ENCODE results near the gene LAPTM5. TPM values are rescaled to one million over a fixed set of nuclear protein-coding genes. Genes with fewer than 3 reads are reported as not detected.
"Not testable (repeated sequence)": the region's sequence is repeated elsewhere in the genome, so short reads cannot be mapped to it uniquely, and the experiment has no call there.

Gene LAPTM5
- total RNA-seq, 2 experiments from 2014 or later, result 474 to 485 TPM

DNA sequence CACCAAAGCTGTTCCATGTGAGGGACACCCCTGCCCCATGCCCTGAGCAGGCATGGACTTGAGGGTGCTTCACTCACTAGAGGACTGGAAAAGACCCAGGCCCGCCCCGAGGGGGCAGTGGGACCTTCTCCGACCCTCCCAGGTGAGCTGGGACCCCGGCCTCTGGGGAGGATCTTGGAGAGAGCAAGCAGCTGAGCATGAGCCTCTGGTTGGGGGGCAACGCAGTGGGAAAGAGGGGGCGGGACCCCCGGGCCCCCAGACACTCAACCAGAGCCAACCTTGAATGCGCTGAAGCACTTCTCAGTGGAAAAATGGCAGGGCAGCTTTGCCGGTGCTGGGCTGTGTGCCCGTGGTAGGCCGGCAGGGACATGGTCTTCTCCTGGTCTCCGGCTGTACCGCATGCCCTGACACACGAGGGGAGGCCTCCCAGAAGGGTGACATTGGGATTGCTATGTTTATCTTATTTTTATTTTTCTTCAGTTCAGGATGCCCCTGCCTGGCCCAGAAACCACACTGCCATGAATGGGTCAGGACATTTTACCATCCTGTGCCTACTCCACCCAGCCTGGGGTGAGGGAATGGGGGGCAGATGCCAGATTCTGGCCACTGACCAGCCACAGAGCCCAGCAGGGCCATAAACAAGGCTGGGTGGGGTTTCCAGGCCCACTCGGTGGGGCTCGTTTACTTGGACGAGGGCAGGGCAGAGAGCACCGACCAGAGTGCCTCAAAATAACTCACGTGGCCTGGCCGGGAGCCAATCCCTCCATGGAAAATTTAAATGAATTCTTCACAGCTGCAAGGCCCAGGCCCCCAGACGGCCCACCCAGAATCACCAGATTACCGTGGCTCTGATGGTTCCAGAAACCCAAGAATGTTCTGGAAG is 17.2 kb upstream of the LAPTM5 start:
- Mint-ChIP-seq H3K4me3 (no peak overlapping the region), H3K27ac (no peak overlapping the region), H3K4me1 (peaks cover 13% of the 10 kb centered on the region), H3K9me3 (no peaks in the 10 kb centered on the region), H3K27me3 (peaks cover 5% of the 10 kb centered on the region), H3K36me3 (no peaks in the 10 kb centered on the region)
- ATAC-seq (ENCODE audit: low read depth) (no peak), DNase-seq (no peak)
- POLR2A ChIA-PET, result interaction anchor here (1.5 kb wide), 1 partner anchor 20 kb away, joined by 5 read pairs; no protein-coding TSS in a partner anchor

DNA sequence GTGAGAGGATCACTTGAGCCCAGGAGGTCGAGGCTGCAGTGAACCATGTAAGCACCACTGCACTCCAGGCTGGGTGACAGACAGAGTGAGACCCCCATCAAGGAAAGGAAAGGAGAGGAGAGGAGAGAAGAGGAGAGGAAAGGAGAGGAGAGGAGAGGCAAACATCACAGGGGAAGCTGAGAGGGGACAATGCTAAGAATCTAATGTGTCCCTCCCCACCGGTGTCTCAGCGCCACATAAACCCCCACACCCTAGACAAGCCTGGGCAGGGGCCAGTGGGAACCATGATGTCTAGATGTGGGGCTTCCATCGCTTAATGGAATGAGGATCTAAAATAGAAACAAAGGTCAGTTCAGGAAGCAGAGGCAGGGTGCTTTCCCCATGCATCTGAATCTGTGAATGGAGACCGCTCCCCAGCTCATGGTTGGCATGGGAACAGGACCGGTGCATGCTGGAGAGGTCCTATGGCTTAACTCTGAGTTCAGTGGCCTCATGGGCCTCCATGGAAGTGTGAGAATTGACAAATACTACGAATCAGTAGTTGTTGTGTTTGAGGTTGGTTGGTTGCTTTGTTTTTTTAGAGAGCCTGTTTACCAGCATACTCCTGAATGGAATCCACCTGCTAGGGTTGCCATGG is 16.3 kb upstream of the LAPTM5 start:
- POLR2A ChIA-PET, result interaction anchor here (1.5 kb wide), 1 partner anchor 19 kb away, joined by 5 read pairs; no protein-coding TSS in a partner anchor
- Mint-ChIP-seq H3K27ac (no peak overlapping the region), H3K36me3 (no peaks in the 10 kb centered on the region), H3K4me1 (peaks cover 7% of the 10 kb centered on the region), H3K27me3 (peaks cover 5% of the 10 kb centered on the region), H3K9me3 (no peaks in the 10 kb centered on the region), H3K4me3 (no peak overlapping the region)
- ATAC-seq (ENCODE audit: low read depth) (no peak), DNase-seq (no peak)

DNA sequence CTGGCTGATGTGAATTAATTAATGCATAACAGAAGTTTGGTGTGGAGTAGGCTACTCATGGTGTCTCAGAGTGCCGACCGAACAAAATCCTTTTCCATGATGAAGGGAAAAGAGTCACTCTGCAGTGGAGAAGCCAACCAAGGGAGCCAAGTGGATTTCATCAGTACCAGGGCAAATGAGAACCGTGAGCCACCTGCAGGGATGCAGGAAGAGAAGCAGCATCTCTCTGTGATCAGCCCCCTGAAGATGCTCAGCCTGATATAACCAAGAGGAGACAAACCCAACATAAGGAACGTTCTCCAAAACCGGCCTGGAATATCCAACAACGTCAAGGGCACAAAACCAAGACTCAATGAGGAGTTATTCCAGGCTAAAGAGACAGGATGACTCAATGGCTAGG is 13.4 kb upstream of the LAPTM5 start:
- H3K27ac Mint-ChIP-seq, result no peak overlapping the region
- no peak overlapping the region for H3K4me3 Mint-ChIP-seq
- peaks cover 2% of the 10 kb centered on the region for H3K27me3 Mint-ChIP-seq

DNA sequence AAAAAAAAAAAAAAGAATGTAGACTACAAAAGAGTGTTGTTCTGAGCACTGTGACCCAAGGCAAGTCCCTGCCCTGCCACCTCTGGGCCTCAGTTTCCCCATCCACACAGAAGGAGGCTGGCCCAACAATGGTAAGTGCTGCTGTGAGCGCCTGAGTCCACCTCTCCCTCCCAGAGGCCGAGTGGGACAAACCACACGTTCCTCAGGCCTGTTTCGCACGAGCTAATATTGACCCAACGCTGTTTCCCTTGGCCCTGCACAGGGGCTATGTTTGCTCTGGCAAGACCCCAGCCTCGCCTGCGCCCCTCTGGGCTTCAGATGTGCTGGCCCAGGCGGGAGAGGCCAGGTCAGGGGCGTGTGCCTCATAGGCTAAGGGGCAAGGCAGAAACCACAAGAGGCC is 12.6 kb upstream of the LAPTM5 start:
- Mint-ChIP-seq H3K27me3 (peaks cover 2% of the 10 kb centered on the region), H3K9me3 (no peaks in the 10 kb centered on the region), H3K27ac (no peak overlapping the region), H3K4me3 (no peak overlapping the region), H3K36me3 (no peaks in the 10 kb centered on the region), H3K4me1 (peaks cover 15% of the 10 kb centered on the region)
- POLR2A ChIA-PET, result interaction anchor here (0.6 kb wide), 1 partner anchor 1537 kb away, joined by 4 read pairs; no protein-coding TSS in a partner anchor
- ATAC-seq (ENCODE audit: low read depth), result no peak
- no peak for DNase-seq

More for the DNA sequence above, 13.4 kb upstream of the LAPTM5 start:
- Mint-ChIP-seq H3K4me1 (peaks cover 10% of the 10 kb centered on the region), H3K36me3 (no peaks in the 10 kb centered on the region), H3K9me3 (no peaks in the 10 kb centered on the region)
- POLR2A ChIA-PET, result no interaction called here
- ATAC-seq (ENCODE audit: low read depth) (no peak), DNase-seq (no peak)

GRCh38 chr1:30768830-30769718 is 11.5 kb upstream of the LAPTM5 start:
- no peaks in the 10 kb centered on the region for H3K36me3 Mint-ChIP-seq
- no peak overlapping the region for H3K4me3 Mint-ChIP-seq
- H3K4me1 Mint-ChIP-seq, result peaks cover 15% of the 10 kb centered on the region
- DNase-seq (no peak), ATAC-seq (ENCODE audit: low read depth) (no peak)
- no peaks in the 10 kb centered on the region for H3K9me3 Mint-ChIP-seq
- POLR2A ChIA-PET, result interaction anchor here (0.7 kb wide), 1 partner anchor 25 kb away, joined by 4 read pairs; no protein-coding TSS in a partner anchor
- H3K27me3 Mint-ChIP-seq, result peaks cover 2% of the 10 kb centered on the region
- H3K27ac Mint-ChIP-seq, result no peak overlapping the region

DNA sequence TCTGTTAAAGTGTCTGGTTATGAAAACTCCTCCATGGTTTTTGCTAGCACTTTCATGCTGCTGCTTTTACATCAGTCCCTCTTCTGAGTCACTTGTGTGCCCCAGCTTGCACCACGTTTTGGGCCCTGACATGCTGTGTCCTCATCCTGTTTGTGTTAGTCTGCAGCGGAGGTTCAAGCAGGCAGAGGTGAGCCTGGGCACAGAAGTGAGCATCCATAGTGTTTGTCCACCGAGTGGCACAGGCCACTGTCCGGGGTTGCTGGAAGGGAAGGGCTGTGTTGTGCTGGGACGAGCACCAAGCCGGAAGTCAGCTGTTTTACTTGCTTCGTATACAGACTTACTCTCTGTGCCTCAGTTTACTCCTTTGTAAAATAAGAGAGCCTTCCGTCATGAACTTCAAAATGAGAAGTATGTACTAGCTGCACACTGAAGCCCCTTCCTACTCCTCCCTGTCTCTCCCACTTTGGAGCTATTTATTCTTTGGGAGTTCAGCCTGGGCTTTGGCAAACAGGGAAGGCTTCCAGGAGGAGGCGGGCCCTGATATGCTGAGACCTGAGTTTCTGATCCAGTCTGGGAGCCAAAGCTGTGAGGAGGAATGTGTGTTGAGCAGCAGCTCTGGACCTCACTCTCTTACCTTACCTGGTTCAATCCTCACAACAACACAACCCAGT is 10.7 kb upstream of the LAPTM5 start:
- no peak overlapping the region for H3K4me3 Mint-ChIP-seq
- peaks cover 15% of the 10 kb centered on the region for H3K4me1 Mint-ChIP-seq
- H3K36me3 Mint-ChIP-seq, result no peaks in the 10 kb centered on the region
- H3K27ac Mint-ChIP-seq, result no peak overlapping the region
- DNase-seq (no peak), ATAC-seq (ENCODE audit: low read depth) (peak; percentile 33)
- no peaks in the 10 kb centered on the region for H3K9me3 Mint-ChIP-seq
- POLR2A ChIA-PET, result interaction anchor here (0.7 kb wide), 1 partner anchor 24 kb away, joined by 4 read pairs; no protein-coding TSS in a partner anchor
- peaks cover 2% of the 10 kb centered on the region for H3K27me3 Mint-ChIP-seq

DNA sequence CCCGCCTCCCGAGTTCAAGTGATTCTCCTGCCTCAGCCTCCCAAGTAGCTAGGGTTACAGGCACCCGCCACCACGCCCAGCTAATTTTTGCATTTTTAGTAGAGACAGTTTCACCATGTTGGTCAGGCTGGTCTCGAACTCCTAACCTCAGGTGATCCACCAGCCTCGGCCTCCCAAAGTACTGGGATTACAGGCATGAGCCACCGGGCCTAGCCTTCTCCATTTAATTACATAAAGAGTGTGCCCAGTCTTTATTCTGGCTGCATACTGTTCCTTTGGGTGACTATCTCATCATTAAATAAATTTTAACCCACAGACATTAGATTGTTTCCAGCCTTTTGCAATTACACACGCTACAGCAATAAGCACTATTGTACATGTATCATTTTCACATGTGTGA is 9.4 kb upstream of the LAPTM5 start:
- not testable (repeated sequence) for H3K4me3 Mint-ChIP-seq; H3K9me3 Mint-ChIP-seq; H3K36me3 Mint-ChIP-seq; H3K27me3 Mint-ChIP-seq; H3K27ac Mint-ChIP-seq; ATAC-seq (ENCODE audit: low read depth); DNase-seq
- H3K4me1 Mint-ChIP-seq, result peaks cover 19% of the 10 kb centered on the region
- POLR2A ChIA-PET, result interaction anchor here (1.3 kb wide), 1 partner anchor 49 kb away, joined by 3 read pairs; no protein-coding TSS in a partner anchor

DNA sequence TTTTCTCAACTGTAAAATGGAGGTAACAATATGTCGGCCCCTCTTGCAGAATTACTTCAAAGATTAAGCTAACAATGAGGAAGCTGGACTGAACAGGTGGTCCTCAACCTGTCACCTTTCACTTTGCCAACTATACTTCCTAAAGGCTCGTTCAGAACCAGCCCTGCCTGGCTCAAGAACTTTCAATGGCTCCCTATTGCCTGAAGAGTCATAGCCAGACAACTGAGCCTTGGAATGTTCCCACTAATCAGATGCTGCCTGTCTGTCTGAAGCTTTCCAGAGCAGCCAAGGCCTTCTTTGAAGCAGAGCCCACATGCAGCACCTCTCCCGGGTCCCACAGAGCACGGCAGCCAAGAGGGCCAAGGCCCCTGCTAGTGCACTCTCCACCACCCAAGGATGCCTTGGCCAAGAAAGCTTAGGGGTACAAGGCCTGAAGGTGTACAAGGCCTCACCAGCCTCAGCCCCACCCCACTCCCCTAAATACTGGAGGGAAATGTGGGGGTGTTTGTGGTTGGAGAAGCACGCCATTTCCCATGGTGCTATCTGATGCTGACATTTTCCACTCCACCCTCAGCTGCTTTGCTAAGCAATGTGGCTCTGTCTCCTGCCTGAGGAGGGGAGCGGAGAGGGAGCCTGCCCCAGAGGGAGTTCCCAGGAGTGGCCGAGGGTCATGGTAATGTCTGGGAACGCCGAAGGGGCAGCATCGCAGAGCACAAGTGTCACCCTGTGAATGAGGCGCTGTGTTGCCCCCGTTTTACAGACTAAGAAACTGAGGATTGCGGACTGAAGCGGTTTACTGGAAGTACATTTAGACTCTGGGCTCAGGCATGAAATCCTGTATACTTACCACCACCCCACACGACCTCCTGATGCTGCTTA is 8.2 kb upstream of the LAPTM5 start:
- ATAC-seq (ENCODE audit: low read depth) (peak; percentile 23), DNase-seq (no peak)
- H3K4me3 Mint-ChIP-seq, result no peak overlapping the region
- peak overlapping the region; percentile 54 for H3K27ac Mint-ChIP-seq
- H3K4me1 Mint-ChIP-seq, result peaks cover 27% of the 10 kb centered on the region
- peaks cover 2% of the 10 kb centered on the region for H3K27me3 Mint-ChIP-seq
- no peaks in the 10 kb centered on the region for H3K9me3 Mint-ChIP-seq
- POLR2A ChIA-PET, result interaction anchor here (1.1 to 1.3 kb wide), 3 partner anchors 17 to 47 kb away, joined by 3 to 4 read pairs (median 3); no protein-coding TSS in a partner anchor
- H3K36me3 Mint-ChIP-seq, result no peaks in the 10 kb centered on the region

- DNase-seq (no peak), ATAC-seq (ENCODE audit: low read depth) (no peak)
- peaks cover 34% of the 10 kb centered on the region for H3K4me1 Mint-ChIP-seq
- H3K27me3 Mint-ChIP-seq, result no peaks in the 10 kb centered on the region
- no peak overlapping the region for H3K4me3 Mint-ChIP-seq
- peak overlapping the region; percentile 25 for H3K27ac Mint-ChIP-seq
- POLR2A ChIA-PET, result interaction anchor here (1.1 to 1.3 kb wide), 2 partner anchors 16 to 35 kb away, joined by 3 to 4 read pairs; no protein-coding TSS in a partner anchor
- H3K9me3 Mint-ChIP-seq, result no peaks in the 10 kb centered on the region
- H3K36me3 Mint-ChIP-seq, result no peaks in the 10 kb centered on the region
Observed at GRCh38 chr1:30764939-30765555, 7.5 kb upstream of the LAPTM5 start.

GRCh38 chr1:30764396-30764795 is 6.8 kb upstream of the LAPTM5 start:
- Mint-ChIP-seq H3K27ac (no peak overlapping the region), H3K27me3 (no peaks in the 10 kb centered on the region), H3K36me3 (no peaks in the 10 kb centered on the region), H3K4me1 (peaks cover 40% of the 10 kb centered on the region), H3K4me3 (no peak overlapping the region), H3K9me3 (no peaks in the 10 kb centered on the region)
- POLR2A ChIA-PET, result interaction anchor here (11.5 kb wide), 1 partner anchor 19 kb away, joined by 284 read pairs; no protein-coding TSS in a partner anchor
- DNase-seq (no peak), ATAC-seq (ENCODE audit: low read depth) (no peak)

DNA sequence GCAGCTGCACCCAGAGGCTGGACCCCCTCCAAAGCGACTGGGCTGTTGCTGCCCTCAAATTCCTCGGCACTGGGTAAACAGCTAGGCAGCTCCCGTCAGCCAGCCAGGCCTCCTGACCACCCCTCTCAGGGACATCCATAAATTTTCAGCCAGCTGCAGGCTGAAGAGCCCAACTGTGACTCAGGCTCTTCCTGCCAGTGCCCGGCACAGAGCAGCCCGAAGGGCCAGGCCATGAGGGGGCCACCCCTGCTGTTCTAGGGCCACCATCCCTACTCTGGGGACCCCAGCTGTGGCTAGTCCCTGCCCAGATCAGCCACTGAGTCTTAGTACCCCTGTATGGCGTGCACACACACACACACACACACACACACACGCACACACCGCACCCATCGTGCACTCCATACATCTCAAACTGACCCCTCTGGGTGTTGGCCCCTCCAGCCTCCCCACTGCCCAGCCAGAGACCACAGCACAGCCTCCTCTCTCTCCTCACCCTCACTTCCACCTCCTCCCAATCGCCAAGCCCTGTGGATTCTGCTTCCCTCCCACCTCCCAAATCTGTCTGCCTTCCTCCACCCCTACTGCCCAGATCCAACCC is 6.2 kb upstream of the LAPTM5 start:
- no peaks in the 10 kb centered on the region for H3K9me3 Mint-ChIP-seq
- H3K4me1 Mint-ChIP-seq, result peaks cover 45% of the 10 kb centered on the region
- peak overlapping the region; percentile 30 for H3K27ac Mint-ChIP-seq
- POLR2A ChIA-PET, result interaction anchor here (11.5 kb wide), 1 partner anchor 18 kb away, joined by 284 read pairs; no protein-coding TSS in a partner anchor
- DNase-seq (no peak), ATAC-seq (ENCODE audit: low read depth) (no peak)
- no peaks in the 10 kb centered on the region for H3K36me3 Mint-ChIP-seq
- H3K27me3 Mint-ChIP-seq, result no peaks in the 10 kb centered on the region
- H3K4me3 Mint-ChIP-seq, result no peak overlapping the region
